ENCODE results near the gene CHCHD6. TPM values are rescaled to one million over a fixed set of nuclear protein-coding genes. Genes with fewer than 3 reads are reported as not detected.

The CHCHD6 gene
- total RNA-seq, 6 experiments from 2014 or later: 1.7 to 5.3 (median 4.2) TPM

GRCh38 chr3:126938520-126939337 lies 234.7 kb downstream of the CHCHD6 start:
- no peaks in the 10 kb centered on the region for H3K9me3 ChIP-seq
- ATAC-seq (no peak), DNase-seq (no peak)
- no peaks in the 10 kb centered on the region for H3K4me1 ChIP-seq
- H3K27ac ChIP-seq: peak overlapping the region in 1 of 3 donors; percentile 18
- no peaks in the 10 kb centered on the region for H3K36me3 ChIP-seq
- intact Hi-C loops (cut with DNase I): no loop called here
- TF ChIP-seq POLR2A (IDR thresholded peaks at IDR 0.05) (no peak), CTCF (IDR thresholded peaks at IDR 0.05) (no peak)
- no peaks in the 10 kb centered on the region for H3K27me3 ChIP-seq
- 43% methylated on average over 2 of the region's 8 CpGs for WGBS (ENCODE audit: insufficient coverage, low coverage, low lambda C conversion rate, missing lambda C conversion rate)
- no peak overlapping the region for H3K4me3 ChIP-seq

- Histone ChIP-seq H3K27ac (no peak overlapping the region), H3K27me3 (no peaks in the 10 kb centered on the region), H3K4me1 (no peaks in the 10 kb centered on the region), H3K9me3 (no peaks in the 10 kb centered on the region), H3K36me3 (no peaks in the 10 kb centered on the region), H3K4me3 (no peak overlapping the region)
- ATAC-seq (no peak), DNase-seq (no peak)
- 65% methylated on average over 4 of the region's 4 CpGs for WGBS (ENCODE audit: insufficient coverage, low coverage, low lambda C conversion rate, missing lambda C conversion rate)
- intact Hi-C loops (cut with DNase I): no loop called here
- TF ChIP-seq POLR2A (IDR thresholded peaks at IDR 0.05) (no peak), CTCF (IDR thresholded peaks at IDR 0.05) (peak in 1 of 4 donors; percentile 12)
These were observed 235.3 kb downstream of the CHCHD6 start for GRCh38 chr3:126939338-126939718.

DNA sequence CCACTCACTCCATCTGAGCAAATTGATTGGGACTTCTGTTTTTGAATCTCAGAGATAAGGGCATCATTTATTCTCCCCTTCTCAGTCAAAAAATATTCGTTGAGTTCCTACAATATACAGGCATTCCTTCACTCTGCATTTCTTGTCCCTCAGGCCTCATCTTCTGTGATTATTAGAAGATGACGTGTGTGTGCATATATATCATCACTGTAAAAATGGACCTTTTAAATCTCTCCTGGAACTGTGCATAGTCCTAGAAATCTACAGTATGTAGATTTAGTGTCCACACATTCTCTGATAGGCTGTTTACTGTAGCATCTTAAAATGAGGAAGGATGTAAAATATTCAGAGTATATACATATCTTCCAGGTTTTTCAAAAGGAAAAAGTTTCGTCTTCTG lies 235.7 kb downstream of the CHCHD6 start:
- no peak overlapping the region for H3K27ac ChIP-seq
- 77% methylated on average over 3 of the region's 3 CpGs for WGBS (ENCODE audit: insufficient coverage, low coverage, low lambda C conversion rate, missing lambda C conversion rate)
- H3K36me3 ChIP-seq: no peaks in the 10 kb centered on the region
- intact Hi-C loops (cut with DNase I): no loop called here
- TF ChIP-seq POLR2A (IDR thresholded peaks at IDR 0.05): no peak
- no peak for TF ChIP-seq CTCF (IDR thresholded peaks at IDR 0.05)
- H3K9me3 ChIP-seq: no peaks in the 10 kb centered on the region
- no peak for DNase-seq
- no peak for ATAC-seq
- H3K4me3 ChIP-seq: no peak overlapping the region
- no peaks in the 10 kb centered on the region for H3K4me1 ChIP-seq
- no peaks in the 10 kb centered on the region for H3K27me3 ChIP-seq

DNA sequence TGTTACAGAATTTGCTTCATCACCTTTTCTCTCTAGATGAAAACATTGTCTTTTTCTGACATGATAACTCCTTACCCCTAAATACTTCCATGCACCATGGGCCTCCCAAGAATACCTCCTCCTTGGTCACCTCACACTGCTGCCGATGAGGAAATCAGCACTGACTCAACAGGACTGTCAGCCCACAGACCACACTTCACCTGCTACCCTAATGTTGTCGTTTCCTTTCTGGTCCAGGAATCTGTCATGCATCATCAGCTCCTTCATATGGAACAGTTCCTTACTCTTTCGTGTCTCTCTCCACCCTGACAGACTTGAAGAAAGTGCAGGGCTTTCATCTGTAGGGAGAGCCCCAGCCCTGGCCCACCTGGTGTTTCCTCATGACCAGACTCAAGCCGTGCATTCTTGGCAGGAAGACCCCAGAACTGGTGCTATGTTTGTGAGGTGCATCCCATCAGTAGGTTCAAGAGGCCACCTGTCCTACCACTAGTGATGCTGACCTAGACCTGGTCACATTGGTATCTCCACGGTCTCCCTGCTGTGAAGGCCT lies 237.8 kb downstream of the CHCHD6 start:
- no peaks in the 10 kb centered on the region for H3K36me3 ChIP-seq
- ATAC-seq (no peak), DNase-seq (no peak)
- H3K27ac ChIP-seq: no peak overlapping the region
- H3K27me3 ChIP-seq: no peaks in the 10 kb centered on the region
- intact Hi-C loops (cut with DNase I): no loop called here
- 79% methylated on average over 3 of the region's 5 CpGs for WGBS (ENCODE audit: insufficient coverage, low coverage, low lambda C conversion rate, missing lambda C conversion rate)
- H3K9me3 ChIP-seq: no peaks in the 10 kb centered on the region
- H3K4me3 ChIP-seq: no peak overlapping the region
- H3K4me1 ChIP-seq: no peaks in the 10 kb centered on the region
- no peak for TF ChIP-seq CTCF (IDR thresholded peaks at IDR 0.05)
- no peak for TF ChIP-seq POLR2A (IDR thresholded peaks at IDR 0.05)

All from right lobe of liver (tissue), 6 donors.